ENCODE data around the gene TSPAN7.

DNA sequence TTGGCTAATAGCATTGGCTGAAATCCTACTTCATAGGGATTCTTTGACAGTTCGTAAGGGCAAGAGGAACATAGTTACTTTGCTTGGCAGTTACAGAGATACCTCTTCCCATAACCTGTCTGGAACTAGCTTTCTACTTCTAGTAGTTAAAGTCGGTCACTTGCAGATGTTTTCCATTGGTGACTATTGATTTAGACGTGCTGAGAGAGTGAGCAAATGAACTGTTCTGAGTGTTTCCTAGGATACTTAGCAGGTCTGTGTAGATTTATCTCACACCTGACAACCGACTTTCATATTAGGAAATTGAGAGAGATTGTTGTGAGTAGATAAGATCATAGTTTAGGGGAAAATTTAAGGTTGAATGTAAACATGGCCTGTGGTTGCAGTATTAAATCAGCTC, 116.8 kb downstream of the TSPAN7 start:
- TF ChIP-seq MCM5 (IDR thresholded peaks at IDR 0.05; ENCODE audit: low read depth) (no peak), ZNF197 (CRISPR knock-in tag; IDR thresholded peaks at IDR 0.05; ENCODE audit: low read depth) (no peak)
- TF ChIP-seq, protein P1, sequence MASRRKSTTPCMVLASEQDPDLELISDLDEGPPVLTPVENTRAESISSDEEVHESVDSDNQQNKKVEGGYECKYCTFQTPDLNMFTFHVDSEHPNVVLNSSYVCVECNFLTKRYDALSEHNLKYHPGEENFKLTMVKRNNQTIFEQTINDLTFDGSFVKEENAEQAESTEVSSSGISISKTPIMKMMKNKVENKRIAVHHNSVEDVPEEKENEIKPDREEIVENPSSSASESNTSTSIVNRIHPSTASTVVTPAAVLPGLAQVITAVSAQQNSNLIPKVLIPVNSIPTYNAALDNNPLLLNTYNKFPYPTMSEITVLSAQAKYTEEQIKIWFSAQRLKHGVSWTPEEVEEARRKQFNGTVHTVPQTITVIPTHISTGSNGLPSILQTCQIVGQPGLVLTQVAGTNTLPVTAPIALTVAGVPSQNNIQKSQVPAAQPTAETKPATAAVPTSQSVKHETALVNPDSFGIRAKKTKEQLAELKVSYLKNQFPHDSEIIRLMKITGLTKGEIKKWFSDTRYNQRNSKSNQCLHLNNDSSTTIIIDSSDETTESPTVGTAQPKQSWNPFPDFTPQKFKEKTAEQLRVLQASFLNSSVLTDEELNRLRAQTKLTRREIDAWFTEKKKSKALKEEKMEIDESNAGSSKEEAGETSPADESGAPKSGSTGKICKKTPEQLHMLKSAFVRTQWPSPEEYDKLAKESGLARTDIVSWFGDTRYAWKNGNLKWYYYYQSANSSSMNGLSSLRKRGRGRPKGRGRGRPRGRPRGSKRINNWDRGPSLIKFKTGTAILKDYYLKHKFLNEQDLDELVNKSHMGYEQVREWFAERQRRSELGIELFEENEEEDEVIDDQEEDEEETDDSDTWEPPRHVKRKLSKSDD (conservative IDR thresholded peaks at IDR 0.05; ENCODE audit: low read length): no peak
